GM21619 (cell line): ENCODE measurements around the gene DDIT3.
"Not testable (repeated sequence)": the region's sequence is repeated elsewhere in the genome, so short reads cannot be mapped to it uniquely, and the experiment has no call there.

Experiments used
- ATAC-seq: cut with Tn5 transposase; IDR thresholded peaks from one replicate; pipeline ENCODE4 v1.9.1; 2021; ENCODE audit not compliant: unreplicated experiment

The DDIT3 gene

GRCh38 chr12:57514246-57514645 lies 6.1 kb downstream of the DDIT3 start:
- not testable (repeated sequence) for ATAC-seq

- ATAC-seq: not testable (repeated sequence)
Observed at GRCh38 chr12:57513677-57514076, 6.6 kb downstream of the DDIT3 start.

DNA sequence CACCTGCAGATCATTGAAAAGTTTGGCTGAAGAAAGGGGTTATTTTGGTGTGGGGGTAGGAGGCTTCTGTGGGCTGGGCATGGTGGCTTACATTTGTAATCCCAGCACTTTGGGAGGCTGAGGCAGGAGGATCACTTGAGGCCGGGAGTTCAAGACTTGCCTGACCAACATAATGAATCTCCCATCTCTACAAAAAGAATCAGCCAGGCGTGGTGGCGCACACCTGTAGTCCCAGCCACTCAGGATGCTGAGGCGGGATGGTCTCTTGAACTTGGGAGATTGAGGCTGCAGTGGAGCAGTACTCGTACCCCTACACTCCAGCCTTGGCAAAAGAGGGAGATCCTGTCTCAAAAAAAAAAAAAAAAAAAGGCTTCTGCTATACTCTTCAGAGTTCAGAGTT lies 7.0 kb downstream of the DDIT3 start:
- no peak for ATAC-seq

GRCh38 chr12:57512665-57513064 lies 7.6 kb downstream of the DDIT3 start:
- ATAC-seq: no peak

DNA sequence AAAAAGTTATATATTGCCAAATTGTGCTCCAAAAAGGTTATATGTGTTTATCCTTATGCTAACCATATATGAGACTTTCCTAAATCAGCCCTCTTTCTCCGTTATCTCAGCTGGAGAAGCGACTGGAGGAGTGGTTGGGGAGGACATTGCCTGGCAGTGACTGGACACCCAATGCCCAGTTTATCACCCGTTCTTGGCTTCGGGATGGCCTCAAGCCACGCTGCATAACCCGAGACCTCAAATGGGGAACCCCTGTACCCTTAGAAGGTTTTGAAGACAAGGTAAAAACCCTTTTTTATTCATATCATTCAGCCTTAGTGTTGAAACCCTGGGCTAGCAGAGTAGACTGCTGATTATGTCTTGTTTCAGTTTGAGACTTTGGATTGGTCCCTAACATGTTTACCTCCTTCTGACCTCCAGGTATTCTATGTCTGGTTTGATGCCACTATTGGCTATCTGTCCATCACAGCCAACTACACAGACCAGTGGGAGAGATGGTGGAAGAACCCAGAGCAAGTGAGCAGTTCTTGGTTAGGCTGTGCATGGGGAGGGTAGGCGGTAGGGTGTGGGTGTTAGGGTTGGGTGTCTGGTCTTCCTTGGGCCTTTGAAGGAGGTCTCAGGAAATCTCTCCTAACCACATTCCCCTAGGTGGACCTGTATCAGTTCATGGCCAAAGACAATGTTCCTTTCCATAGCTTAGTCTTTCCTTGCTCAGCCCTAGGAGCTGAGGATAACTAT lies 8.6 kb downstream of the DDIT3 start:
- no peak for ATAC-seq

- ATAC-seq: no peak
Observed at GRCh38 chr12:57511161-57511560, 9.2 kb downstream of the DDIT3 start.

GRCh38 chr12:57507796-57508195 lies 12.5 kb downstream of the DDIT3 start:
- ATAC-seq: not testable (repeated sequence)

GRCh38 chr12:57506541-57506940 lies 13.8 kb downstream of the DDIT3 start:
- ATAC-seq: not testable (repeated sequence)

DNA sequence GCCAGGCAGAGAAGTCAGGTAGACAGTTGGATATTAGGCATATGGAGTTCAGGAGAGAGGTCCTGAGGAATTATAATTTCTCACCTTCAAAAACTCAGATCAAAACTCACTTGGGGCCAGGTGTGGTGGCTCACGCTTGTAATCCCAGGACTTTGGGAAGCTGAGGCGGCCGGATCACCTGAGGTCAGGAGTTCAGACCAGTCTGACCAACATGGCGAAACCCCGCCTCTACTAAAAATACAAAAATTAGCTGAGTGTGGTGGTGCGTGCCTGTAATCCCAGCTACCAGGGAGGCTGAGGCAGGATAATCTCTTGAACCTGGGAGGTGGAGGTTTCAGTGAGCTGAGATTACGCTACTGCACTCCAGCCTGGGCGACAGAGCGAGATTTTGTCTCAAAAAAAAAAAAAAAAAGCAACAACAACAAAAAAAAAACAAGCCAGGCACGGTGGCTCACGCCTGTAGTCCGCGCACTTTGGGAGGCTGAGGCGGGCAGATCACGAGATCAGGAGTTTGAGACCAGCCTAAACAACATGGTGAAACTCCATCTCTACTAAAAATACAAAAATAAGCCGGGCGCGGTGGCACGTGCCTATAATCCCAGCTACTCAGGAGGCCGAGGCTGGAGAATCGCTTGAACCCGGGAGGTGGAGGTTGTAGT lies 17.9 kb downstream of the DDIT3 start:
- ATAC-seq: not testable (repeated sequence)

- no peak for ATAC-seq
Observed at GRCh38 chr12:57500213-57500612, 20.1 kb downstream of the DDIT3 start.

GRCh38 chr12:57498571-57498970 lies 21.7 kb downstream of the DDIT3 start:
- no peak for ATAC-seq

- no peak for ATAC-seq
Observed at GRCh38 chr12:57498132-57498502, 22.2 kb downstream of the DDIT3 start.

DNA sequence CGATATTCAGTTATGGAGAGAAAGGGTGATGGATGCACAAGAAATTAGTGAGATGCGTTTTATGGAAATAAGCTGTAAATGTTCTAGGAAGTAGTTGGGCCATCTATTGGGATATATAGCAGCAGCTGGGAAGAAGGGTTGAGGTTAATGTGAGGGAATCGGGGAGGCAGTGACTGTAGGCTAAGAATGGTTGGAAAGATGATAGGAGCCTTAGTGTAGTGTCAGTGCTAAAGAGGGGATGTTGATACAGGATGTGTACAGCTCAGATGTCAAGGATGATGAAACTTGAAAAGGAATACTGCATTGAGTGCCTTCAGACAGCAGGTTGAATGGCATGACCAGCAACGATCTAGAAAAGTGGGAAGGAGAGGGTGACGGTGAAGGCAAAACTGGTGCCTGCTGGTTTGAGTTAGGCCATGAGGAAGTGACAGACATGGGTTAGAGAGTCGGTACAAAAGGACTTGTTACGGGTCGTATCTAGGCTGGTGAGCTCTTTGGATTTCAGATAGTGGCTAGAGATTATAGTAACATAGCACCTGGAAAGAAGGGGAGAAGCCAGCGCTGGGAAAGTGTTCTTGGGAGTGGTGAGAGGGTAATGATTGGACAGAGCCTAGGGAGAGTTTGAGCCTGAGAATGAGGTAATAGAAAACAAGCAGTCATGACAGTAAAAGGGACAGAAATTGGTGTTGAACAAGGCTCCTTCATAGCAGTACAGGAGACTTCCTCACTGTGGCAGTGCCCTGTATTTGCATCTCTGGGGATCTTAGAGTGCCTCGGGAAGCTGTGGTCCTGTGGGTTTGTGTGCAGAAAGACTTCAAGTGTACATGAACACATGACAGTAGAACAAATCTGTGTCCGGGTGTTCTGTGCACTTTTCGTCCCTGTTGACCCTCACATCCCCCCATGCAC lies 22.8 kb downstream of the DDIT3 start:
- ATAC-seq: no peak

DNA sequence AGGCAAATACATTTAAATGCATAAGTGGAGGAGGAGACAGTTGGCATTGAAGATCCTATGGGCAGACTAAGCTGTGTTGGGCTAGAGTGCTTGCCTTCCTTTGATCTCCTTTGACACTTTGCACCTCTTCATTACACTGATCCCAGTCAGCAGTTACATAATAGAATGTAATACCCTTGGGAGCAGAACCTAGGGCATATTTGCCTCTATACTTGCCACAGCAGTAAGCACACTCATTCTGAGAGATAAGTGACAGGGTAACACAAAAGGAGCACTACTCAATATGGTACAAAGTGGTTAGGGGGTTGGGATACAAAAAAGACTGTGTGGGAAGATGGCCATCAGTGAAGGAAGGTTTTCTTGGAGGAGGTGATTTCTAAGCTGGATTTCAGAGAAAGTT lies 23.5 kb downstream of the DDIT3 start:
- no peak for ATAC-seq

- not testable (repeated sequence) for ATAC-seq
Observed at GRCh38 chr12:57495051-57495701, 25.1 kb downstream of the DDIT3 start.

DNA sequence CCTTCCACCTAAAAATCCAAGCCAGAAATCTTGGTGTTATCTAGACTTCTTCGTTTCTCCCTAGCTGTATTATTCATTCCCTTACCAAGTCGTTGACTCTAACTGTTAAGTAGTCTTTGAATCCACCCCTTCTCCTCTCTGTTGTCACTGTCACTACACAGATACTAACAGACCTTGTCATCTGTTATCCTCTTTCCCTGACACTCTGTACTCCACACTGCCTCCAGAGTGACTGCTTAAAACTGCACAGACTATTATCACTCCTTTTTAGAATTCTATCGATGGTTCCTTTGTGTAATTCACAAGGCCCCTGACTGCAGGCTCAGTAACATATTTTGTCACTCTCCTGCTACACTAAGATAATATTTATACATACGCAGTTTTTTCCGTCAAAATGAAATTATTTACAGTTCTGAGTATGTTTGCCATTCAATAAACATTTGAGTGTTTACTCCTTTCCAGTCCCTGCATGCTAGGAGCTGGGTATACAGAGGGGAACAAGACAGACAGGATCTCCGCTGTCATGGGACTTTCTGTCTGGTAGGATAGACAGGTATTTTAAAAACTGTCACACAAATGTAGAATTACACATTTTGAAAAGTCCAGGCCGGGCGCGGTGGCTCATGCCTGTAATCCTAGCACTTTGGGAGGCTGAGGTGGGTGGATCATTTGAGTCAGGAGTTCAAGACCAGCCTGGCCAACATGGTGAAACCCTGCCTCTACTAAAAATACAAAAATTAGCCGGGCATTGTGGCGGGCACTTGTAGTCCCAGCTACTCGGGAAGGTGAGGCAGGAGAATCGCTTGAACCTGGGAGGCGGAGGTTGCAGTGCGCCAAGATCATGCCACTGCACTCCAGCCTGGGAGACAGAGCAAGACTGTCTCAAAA lies 28.7 kb downstream of the DDIT3 start:
- ATAC-seq: no peak

GRCh38 chr12:57490126-57490525 lies 30.2 kb downstream of the DDIT3 start:
- no peak for ATAC-seq

DNA sequence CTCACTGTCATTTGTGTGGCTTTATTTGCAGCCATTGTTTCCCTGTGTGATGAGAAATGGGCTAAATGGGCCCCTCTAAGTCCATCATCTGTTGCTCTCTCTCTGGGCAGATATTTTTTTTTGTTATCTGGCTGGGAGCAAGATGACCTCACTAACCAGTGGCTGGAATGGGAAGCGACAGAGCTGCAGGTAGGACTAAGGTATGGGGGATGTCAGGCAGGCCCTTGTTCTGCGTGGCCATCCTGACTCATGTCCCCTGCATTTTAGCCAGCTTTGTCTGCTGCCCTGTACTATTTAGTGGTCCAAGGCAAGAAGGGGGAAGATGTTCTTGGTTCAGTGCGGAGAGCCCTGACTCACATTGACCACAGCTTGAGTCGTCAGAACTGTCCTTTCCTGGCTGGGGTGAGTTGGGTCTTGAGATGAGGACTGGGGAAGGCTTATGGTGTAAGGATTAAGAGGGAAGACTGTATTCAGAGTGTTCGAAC lies 31.1 kb downstream of the DDIT3 start:
- no peak for ATAC-seq

DNA sequence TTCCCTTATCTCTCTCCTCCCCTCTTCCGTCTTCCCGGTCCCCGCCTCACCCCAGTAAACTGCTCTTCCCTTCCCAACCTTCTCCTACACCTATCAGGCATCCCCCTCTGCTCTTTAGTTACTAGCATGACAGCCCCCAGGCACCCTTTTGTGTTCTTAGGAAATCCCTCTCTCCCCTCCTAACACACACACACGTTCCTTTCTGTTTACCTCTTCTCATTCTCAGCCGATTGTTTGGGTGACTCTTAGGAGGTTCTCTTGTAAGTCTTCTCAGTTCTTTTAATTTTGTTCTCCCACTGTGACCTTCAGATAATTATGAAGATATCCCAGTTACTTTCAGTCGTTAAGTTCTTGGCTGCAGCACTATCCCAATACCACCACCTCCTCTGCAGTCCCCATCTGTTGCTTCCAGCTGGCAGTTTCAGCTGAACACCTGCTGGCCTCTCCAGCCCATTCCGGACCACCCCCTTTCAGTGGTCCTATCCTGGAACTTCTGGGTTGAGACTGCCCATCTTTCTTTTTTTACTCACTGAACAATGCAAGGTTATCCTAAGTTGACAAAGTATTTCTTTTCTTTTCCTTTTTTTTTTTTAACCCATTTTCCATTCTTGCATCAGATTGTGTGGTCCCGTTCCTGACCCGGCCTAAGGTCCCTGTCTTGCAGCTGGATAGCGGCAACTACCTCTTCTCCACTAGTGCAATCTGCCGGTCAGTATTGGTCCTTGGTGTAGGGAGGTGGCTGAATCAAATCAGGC lies 31.7 kb downstream of the DDIT3 start:
- no peak for ATAC-seq
